GM21737 (cell line): ENCODE data around the gene CAPZB.

Experiments used
- ATAC-seq: cut with Tn5 transposase; IDR thresholded peaks from one replicate; pipeline ENCODE4 v1.9.1; 2021; ENCODE audit warnings: mild to moderate bottlenecking, moderate library complexity; ENCODE audit not compliant: unreplicated experiment

The CAPZB gene

GRCh38 chr1:19336543-19336942 is 148.8 kb downstream of the CAPZB start:
- no peak for ATAC-seq

DNA sequence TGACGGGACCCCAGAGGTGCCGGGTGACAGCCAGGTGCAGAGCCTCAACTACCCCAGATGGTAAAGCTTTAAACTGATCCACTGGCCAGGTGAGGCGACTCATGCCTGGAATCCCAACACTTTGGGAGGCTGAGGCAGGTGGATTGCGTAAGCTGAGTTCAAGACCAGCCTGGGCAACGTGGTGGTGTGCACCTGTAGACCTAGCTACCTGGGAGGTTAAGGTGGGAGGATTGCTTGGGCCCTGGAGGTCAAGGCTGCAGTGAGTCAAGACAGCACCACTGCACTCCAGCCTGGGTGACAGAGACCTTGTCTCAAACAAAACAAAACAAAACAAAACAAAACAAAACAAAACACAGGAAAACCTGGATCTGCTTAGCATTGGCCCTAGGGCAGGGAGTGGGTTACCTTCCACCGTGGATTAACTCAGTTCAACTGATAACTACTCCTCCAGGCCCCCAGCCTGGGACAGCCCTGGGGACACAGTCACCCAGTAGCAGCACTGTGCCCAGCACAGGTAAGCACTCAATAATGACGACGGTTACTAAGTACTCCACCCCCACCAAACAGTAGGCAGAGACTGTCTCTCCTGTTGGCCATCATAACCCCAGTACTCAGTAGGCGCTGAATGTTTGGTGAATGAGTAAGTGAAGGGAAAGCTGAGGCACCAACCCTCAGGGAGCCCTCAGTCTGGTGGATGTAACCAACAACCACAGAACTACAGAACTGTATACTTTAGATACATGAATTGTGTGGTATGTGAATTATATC is 151.6 kb downstream of the CAPZB start:
- no peak for ATAC-seq

DNA sequence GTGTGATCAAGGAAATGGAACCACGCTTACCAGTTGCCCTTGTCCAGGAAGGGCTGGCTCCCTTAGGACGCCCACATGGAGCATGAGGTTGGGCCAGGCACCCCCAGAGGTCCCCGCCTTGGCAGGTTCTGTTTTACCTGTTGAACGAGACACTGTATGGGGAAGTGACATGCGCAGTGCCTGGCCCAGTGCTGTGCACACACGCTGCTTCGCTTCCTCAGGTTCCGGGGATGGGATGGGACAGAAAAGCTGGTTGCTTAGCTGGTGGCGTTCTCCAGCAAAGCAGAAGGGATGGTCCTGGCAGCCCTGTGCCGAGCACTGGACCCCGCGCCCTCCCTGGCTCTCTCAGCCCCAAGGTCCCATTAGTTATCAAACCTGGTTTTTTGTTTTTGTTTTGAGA is 152.5 kb downstream of the CAPZB start:
- no peak for ATAC-seq

- no peak for ATAC-seq
Measured at GRCh38 chr1:19331262-19331878, 154.0 kb downstream of the CAPZB start.

DNA sequence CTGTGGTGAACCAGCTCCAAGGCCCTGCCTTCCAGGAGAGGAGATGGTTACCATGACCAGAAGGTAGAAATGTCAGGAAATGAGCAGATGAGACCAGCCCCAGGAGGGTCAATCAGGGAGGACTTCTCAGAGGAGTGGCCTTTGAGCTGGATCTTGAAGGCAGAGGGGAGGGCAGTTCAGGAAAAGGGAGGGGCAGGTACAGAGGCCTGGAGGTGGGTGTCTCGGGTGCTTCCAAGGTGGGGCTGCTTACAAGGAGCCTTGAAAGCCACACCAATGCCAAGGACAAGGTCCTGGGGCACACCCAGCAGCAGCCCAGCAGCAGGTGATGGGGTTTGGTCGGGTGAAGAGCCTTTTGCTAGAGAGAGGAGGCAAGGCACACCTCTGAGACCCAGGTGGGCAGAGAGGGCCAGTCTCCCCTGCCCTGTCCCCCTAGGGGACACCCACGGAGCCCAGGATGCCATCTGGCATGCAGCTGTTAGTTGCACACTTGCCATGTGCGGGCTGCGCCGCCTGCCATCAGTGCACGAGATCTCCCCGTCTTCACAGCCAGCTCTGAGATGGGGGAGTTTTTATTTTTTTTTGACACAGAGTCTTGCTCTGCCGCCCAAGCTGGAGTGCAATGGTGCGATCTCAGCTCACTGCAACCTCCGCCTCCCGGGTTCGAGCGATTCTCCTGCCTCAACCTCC is 154.7 kb downstream of the CAPZB start:
- no peak for ATAC-seq

DNA sequence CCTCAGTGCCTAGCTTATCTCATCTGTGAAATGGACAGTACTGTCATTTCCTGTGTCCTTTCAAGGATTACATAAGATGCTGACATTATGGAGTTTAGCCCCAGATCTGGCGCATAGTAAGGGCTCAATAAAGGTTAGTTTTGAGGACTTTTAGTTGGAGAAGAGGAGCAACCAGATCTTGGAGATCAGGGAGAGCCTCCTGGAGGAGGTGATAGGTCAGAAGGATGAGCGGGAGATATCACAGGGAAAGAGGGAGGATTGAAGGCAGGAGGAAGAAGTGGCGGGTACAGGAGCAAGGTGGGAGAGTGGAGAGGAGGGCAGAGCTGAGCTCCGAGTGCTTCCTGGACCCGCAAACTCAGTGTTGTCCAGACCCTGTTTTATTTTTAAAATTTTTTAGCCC is 155.7 kb downstream of the CAPZB start:
- no peak for ATAC-seq

DNA sequence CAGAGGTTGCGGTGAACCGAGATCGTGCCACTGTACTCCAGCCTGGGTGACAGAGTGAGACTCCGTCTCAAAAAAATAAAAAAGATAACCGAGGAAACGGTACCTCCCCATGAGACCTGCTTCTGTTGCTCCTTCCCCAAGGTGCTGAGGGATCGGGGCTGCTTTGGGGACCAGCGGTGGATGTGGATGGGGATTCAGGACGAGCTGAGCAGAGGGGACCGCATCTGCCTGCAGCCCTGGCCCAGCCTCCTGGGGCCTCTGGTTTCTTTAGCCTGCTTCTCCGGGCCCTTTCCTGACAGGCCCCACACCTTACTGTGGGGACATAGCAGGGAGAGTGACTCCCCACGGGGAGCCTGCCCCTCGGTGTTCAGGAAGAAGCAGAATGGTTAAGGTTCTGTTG is 156.2 kb downstream of the CAPZB start:
- ATAC-seq = no peak

GRCh38 chr1:19328486-19328885 is 156.9 kb downstream of the CAPZB start:
- ATAC-seq = no peak

GRCh38 chr1:19327736-19328135 is 157.6 kb downstream of the CAPZB start:
- no peak for ATAC-seq

- no peak for ATAC-seq
Measured at GRCh38 chr1:19327301-19327700, 158.0 kb downstream of the CAPZB start.

GRCh38 chr1:19326748-19327065 is 158.6 kb downstream of the CAPZB start:
- no peak for ATAC-seq

DNA sequence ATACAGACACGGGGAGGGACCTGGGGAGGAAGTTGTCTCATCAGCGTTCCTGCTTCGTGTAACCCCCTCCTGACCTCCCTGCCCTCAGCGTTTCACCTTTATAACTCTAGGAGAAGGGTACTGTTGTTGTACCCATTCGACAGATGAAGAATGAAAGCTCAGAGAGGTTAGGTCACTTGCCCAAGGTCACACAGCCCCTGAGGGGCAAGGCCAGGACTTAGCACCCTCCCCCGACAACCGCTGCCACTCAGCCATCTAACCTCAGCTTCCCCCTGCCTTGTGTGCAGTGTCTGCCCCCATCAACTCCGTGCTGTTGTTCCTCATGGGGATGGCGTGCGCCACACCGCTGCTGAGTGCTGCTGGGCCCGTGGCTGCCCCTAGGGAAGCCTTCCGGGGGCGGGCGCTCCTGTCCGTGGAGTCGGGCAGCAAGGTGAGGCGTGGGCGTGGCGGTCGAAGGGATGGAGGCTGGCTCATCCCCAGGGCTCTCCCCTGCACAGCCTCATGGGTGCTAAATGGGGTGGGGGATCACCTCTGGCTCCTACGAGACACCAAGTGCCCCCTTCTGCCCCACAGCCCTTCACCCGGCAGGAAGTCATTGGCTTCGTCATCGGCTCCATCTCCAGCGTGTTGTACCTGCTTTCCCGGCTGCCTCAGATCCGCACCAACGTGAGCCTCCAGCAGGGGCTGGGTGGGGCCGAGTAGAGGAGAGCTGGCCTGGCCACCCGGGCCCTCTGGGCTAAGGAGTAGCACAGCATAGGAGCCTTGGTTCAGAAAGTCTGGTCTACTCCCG is 159.2 kb downstream of the CAPZB start:
- no peak for ATAC-seq

GRCh38 chr1:19325368-19325957 is 159.9 kb downstream of the CAPZB start:
- no peak for ATAC-seq

- ATAC-seq = no peak
Measured at GRCh38 chr1:19324665-19324990, 160.7 kb downstream of the CAPZB start.

- ATAC-seq = no peak
Measured at GRCh38 chr1:19323987-19324664, 161.2 kb downstream of the CAPZB start.

DNA sequence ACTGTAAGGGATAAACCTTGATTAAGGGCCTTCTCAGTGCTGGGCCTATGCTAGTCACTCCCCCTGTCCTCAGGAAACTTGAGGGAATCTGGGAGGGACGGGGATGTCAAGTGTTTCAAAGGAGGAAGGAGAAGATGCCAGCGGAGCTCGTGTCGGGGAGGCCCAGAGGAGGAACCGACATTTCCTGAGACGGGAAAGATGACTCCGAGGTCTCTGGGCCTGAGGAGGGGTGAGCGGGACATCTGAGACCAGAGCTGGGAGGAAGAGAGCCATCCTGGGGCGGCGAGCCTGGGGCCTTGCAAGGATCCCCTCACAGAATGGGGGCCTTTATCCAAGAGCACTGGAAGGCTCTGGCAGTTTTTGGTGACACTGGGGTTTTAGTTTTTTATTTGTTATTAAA is 162.9 kb downstream of the CAPZB start:
- no peak for ATAC-seq

DNA sequence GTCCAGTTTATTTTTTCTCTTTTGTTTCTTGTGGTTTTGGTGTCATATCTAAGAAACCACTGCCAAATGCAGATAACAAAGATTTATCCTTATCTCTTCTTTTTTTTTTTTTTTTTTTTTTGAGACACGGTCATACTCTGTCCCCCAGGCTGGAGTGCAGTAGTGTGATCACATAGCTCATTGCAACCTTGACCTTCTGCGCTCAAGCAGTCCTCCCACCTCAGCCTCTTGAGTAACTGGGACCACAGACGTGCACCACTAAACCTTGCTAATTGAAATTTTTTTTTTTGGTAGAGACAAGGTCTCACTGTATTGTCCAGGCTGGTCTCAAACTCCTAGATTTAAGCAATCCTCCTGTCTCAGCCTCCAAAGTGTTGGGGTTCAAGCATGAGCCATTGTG is 164.3 kb downstream of the CAPZB start:
- ATAC-seq = no peak

- ATAC-seq = no peak
Measured at GRCh38 chr1:19319196-19319595, 166.1 kb downstream of the CAPZB start.

DNA sequence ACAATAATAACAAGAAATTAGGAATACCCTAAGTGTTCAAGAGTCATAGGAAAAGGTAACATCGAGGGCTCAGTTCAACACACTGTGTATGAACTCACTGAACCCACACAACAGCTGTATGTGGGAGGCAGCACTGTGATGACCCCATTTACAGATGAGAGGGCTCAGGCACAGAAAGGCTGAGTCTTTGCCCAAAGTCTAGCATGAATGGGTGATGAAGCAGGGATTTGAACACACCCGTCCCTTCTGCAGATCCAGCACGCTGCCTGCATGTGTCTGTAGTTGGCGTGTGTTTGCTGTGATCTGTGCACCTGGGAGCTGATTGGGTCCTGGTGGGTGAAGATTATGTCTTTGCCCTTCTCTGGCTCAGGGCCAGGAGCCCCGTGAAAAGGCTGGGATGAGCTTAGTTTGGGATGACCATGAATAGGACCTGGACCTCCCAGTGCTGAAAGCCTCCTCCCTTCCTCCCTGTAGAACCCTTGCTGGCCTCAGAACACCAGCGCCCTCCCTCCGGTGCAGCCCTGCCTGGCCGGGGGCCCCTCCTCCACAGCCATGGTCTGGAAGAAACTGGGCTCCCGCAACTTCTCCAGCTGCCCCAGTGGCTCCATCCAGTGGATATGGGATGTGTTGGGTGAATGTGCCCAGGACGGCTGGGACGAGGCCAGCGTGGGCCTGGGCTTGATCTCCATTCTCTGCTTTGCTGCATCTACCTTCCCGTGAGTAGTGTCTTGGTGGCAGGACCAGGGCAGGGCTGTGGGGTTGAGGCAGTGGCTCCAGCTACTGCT is 168.0 kb downstream of the CAPZB start:
- ATAC-seq = no peak
